HEK293 (cell line): Measurements from ENCODE around the gene LBH.

Experiments used
- CTCF ChIA-PET: fragments of 350-600 bp; formaldehyde crosslinking; extraction: SDS; loops from one replicate; lab custom pipeline; 2021; ENCODE audit warnings: antibody characterized with exemption; lab: Yijun Ruan, JAX
- POLR2A ChIA-PET: fragments of 300-600 bp; formaldehyde crosslinking; extraction: SDS; loops from one replicate; lab custom pipeline; 2020; ENCODE audit warnings: antibody characterized with exemption, inconsistent platforms; lab: Yijun Ruan, JAX
- H3K27ac ChIP-seq: fragments of 200-500 bp; sonication (Bioruptor generic); 2 replicates; pipeline ENCODE4 v1.5.1; 2014; ENCODE audit warnings: low read depth, low read length, control low read depth, inconsistent platforms; ENCODE audit errors: extremely low read depth
- H3K36me3 ChIP-seq, 2 experiments: fragments of 200-500 bp in 1 of 2; sonication (Bioruptor generic) in 1 of 2; 1 replicate in 1 of 2; 2 replicates in 1 of 2; pipeline ENCODE4 v1.5.1; 2014 to 2017; ENCODE audit warnings: inconsistent platforms in 2 of 2, low read length in 2 of 2; ENCODE audit not compliant: control insufficient read depth in 2 of 2, insufficient read depth in 1 of 2
- H3K4me1 ChIP-seq: fragments of 200-500 bp; sonication (Bioruptor generic); 2 replicates; pipeline ENCODE4 v1.5.1; 2014; ENCODE audit warnings: mild to moderate bottlenecking, low read length, inconsistent platforms; ENCODE audit not compliant: control insufficient read depth, insufficient read depth
- H3K4me3 ChIP-seq: 2 replicates; pipeline ENCODE4 v1.5.1; 2011; ENCODE audit warnings: low read depth, mild to moderate bottlenecking, control low read depth, low read length, moderate library complexity
- H3K9me3 ChIP-seq: fragments of 200-500 bp; sonication (Bioruptor generic); 2 replicates; pipeline ENCODE4 v1.5.1; 2014; ENCODE audit warnings: low read depth, low read length, inconsistent platforms; ENCODE audit not compliant: control insufficient read depth, insufficient read depth
- BCL6B ChIP-seq: fragments of 450-650 bp; formaldehyde crosslinking; IDR thresholded peaks from 2 replicates; pipeline ENCODE4 v1.5.1; 2017; ENCODE audit warnings: missing biosample characterization, missing genetic modification characterization
- HOXC10 ChIP-seq: sonication (generic); formaldehyde crosslinking; IDR thresholded peaks from 2 replicates; pipeline ENCODE4 v1.8.1; 2023; ENCODE audit warnings: mild to moderate bottlenecking, missing genetic modification reagents
- KLF17 ChIP-seq: fragments of 450-650 bp; formaldehyde crosslinking; IDR thresholded peaks from 2 replicates; pipeline ENCODE4 v1.5.1; 2016; ENCODE audit warnings: missing biosample characterization, missing genetic modification characterization
- KLF9 ChIP-seq: fragments of 450-650 bp; formaldehyde crosslinking; IDR thresholded peaks from 2 replicates; pipeline ENCODE4 v1.5.1; 2016; ENCODE audit warnings: missing biosample characterization, missing genetic modification characterization, low read depth
- PATZ1 ChIP-seq: fragments of 450-650 bp; formaldehyde crosslinking; IDR thresholded peaks from 2 replicates; pipeline ENCODE4 v1.5.1; 2016; ENCODE audit warnings: missing biosample characterization, missing genetic modification characterization
- PRDM2 ChIP-seq: fragments of 450-650 bp; formaldehyde crosslinking; IDR thresholded peaks from 2 replicates; pipeline ENCODE4 v1.5.1; 2016; ENCODE audit warnings: missing biosample characterization, missing genetic modification characterization, borderline replicate concordance
- ZNF112 ChIP-seq: fragments of 450-650 bp; formaldehyde crosslinking; IDR thresholded peaks from 2 replicates; pipeline ENCODE4 v1.5.0; 2017; ENCODE audit warnings: missing biosample characterization, missing genetic modification characterization
- ZNF175 ChIP-seq: fragments of 450-650 bp; formaldehyde crosslinking; IDR thresholded peaks from 2 replicates; pipeline ENCODE4 v1.5.1; 2016; ENCODE audit warnings: missing biosample characterization, missing genetic modification characterization
- ZNF19 ChIP-seq: fragments of 450-650 bp; formaldehyde crosslinking; IDR thresholded peaks from 2 replicates; pipeline ENCODE4; 2016; ENCODE audit warnings: missing biosample characterization, missing genetic modification characterization, low read depth
- ZNF280D ChIP-seq: fragments of 450-650 bp; formaldehyde crosslinking; IDR thresholded peaks from 2 replicates; pipeline ENCODE4 v1.5.1; 2016; ENCODE audit warnings: missing biosample characterization, missing genetic modification characterization
- ZNF37A ChIP-seq: fragments of 450-650 bp; IDR thresholded peaks from 2 replicates; pipeline ENCODE4 v1.5.1; 2018; ENCODE audit warnings: missing biosample characterization, missing genetic modification characterization
- ZNF530 ChIP-seq: fragments of 450-650 bp; formaldehyde crosslinking; IDR thresholded peaks from 2 replicates; pipeline ENCODE4 v1.5.1; 2016; ENCODE audit warnings: low read depth, missing biosample characterization, missing genetic modification characterization
- ZNF768 ChIP-seq: fragments of 450-650 bp; formaldehyde crosslinking; IDR thresholded peaks from 2 replicates; pipeline ENCODE4 v1.5.1; 2018; ENCODE audit warnings: missing biosample characterization, mild to moderate bottlenecking, missing genetic modification characterization

Gene LBH

GRCh38 chr2:30296496-30296895 is 65.2 kb downstream of the LBH start:
- Histone ChIP-seq H3K9me3 (no peaks in the 10 kb centered on the region), H3K4me3 (no peak overlapping the region), H3K4me1 (no peaks in the 10 kb centered on the region; the same call in 1 of the 2 replicates), H3K27ac (no peak overlapping the region), H3K36me3 (no peaks in the 10 kb centered on the region)
- ChIA-PET POLR2A (no interaction called here), CTCF (interaction anchor here (1.7 kb wide), 1 partner anchor 10 kb away, joined by 4 read pairs; no protein-coding TSS in a partner anchor)
- TF ChIP-seq ZNF19 (tag by site-specific recombination) (no peak), HOXC10 (CRISPR knock-in tag) (no peak), ZNF768 (tag by site-specific recombination) (no peak), ZNF280D (tag by site-specific recombination) (no peak), ZNF175 (no peak), PATZ1 (tag by site-specific recombination) (no peak), KLF17 (tag by site-specific recombination) (no peak)

GRCh38 chr2:30298302-30298701 is 67.0 kb downstream of the LBH start:
- Histone ChIP-seq H3K27ac (no peak overlapping the region), H3K4me3 (no peak overlapping the region), H3K9me3 (no peaks in the 10 kb centered on the region), H3K4me1 (no peaks in the 10 kb centered on the region; the same call in 1 of the 2 replicates), H3K36me3 (no peaks in the 10 kb centered on the region)
- ChIA-PET CTCF (interaction anchor here (1.0 kb wide), 1 partner anchor 9 kb away, joined by 4 read pairs; no protein-coding TSS in a partner anchor), POLR2A (no interaction called here)
- TF ChIP-seq PATZ1 (tag by site-specific recombination) (no peak), ZNF530 (tag by site-specific recombination) (no peak), ZNF37A (no peak), ZNF112 (tag by site-specific recombination) (no peak), BCL6B (no peak), KLF9 (tag by site-specific recombination) (no peak), PRDM2 (tag by site-specific recombination) (no peak)
